HepG2 (cell line): ENCODE results near the gene KDM6B. TPM values are rescaled to one million over a fixed set of nuclear protein-coding genes. Genes with fewer than 3 reads are reported as not detected.
A peak's percentile ranks its signal among the peaks of the same experiment; 100 is the strongest.

Source experiments
- ARNT2 ChIP-seq: sonication (generic); formaldehyde crosslinking; IDR thresholded peaks from 2 replicates; pipeline ENCODE4 v1.8.0; 2022; ENCODE audit warnings: mild to moderate bottlenecking, low read depth, missing genetic modification reagents, moderate library complexity
- EED ChIP-seq: sonication (generic); formaldehyde crosslinking; IDR thresholded peaks from 2 replicates; pipeline ENCODE4 v1.5.0; 2020; ENCODE audit warnings: mild to moderate bottlenecking, missing genetic modification reagents
- HMG20A ChIP-seq: IDR thresholded peaks from 2 replicates; pipeline ENCODE4 v1.6.1; 2016; ENCODE audit warnings: borderline replicate concordance
- RXRB ChIP-seq: IDR thresholded peaks from 2 replicates; pipeline ENCODE4 v1.6.1; 2016; ENCODE audit warnings: borderline replicate concordance, missing genetic modification reagents, missing compliant biosample characterization
- TAF15 ChIP-seq: fragments of 200-400 bp; formaldehyde crosslinking; IDR thresholded peaks from one replicate; pipeline ENCODE4 v1.6.1; 2018; ENCODE audit warnings: mild to moderate bottlenecking, low read depth, low read length; ENCODE audit not compliant: poor library complexity, severe bottlenecking
- ZNF101 ChIP-seq: sonication (generic); formaldehyde crosslinking; IDR thresholded peaks from 2 replicates; pipeline ENCODE4 v1.4.0; 2020; ENCODE audit warnings: mild to moderate bottlenecking, low read depth, missing genetic modification reagents, borderline replicate concordance
- ZNF124 ChIP-seq: sonication (generic); formaldehyde crosslinking; IDR thresholded peaks from 2 replicates; pipeline ENCODE4 v1.4.0; 2020; ENCODE audit warnings: missing genetic modification reagents
- ZNF337 ChIP-seq: sonication (generic); formaldehyde crosslinking; IDR thresholded peaks from 2 replicates; pipeline ENCODE4 v1.5.1; 2020; ENCODE audit warnings: missing genetic modification reagents, low read depth, mild to moderate bottlenecking, borderline replicate concordance
- ZNF496 ChIP-seq: sonication (generic); formaldehyde crosslinking; IDR thresholded peaks from 2 replicates; pipeline ENCODE4 v1.8.1; 2023; ENCODE audit warnings: mild to moderate bottlenecking, moderate library complexity, missing genetic modification reagents; ENCODE audit not compliant: insufficient replicate concordance
- ZNF598 ChIP-seq: sonication (generic); formaldehyde crosslinking; IDR thresholded peaks from 2 replicates; pipeline ENCODE4 v1.5.1; 2020; ENCODE audit warnings: mild to moderate bottlenecking, missing genetic modification reagents, borderline replicate concordance
- ZNF615 ChIP-seq: sonication (generic); formaldehyde crosslinking; IDR thresholded peaks from 2 replicates; pipeline ENCODE4 v1.5.0; 2020; ENCODE audit warnings: mild to moderate bottlenecking, missing genetic modification reagents, borderline replicate concordance
- polyA plus RNA-seq, 8 experiments: library from polyadenylated mRNA; depleted of rRNA in 3 of 8; stranded (reverse) in 7 of 8; unstranded in 1 of 8; fragments of >200 nt; fragmentation: Illumina TruSeq in 4 of 8; extraction: Trizol in 4 of 8; gene quantifications; 2 replicates each; pipeline versions ENCODE4 v1.2.1 to v1.2.3, GENCODE V29; 2011 to 2016; ENCODE audit warnings: low read depth in 4 of 8, missing spikeins in 1 of 8, mixed read lengths in 1 of 8; ENCODE audit not compliant: insufficient read depth in 1 of 8
- total RNA-seq, 5 experiments: library from RNA; depleted of rRNA; stranded (reverse); fragments of >200 nt; fragmentation: Illumina TruSeq; extraction: Trizol; gene quantifications; 2 replicates each; pipeline ENCODE4 v1.2.3, GENCODE V29; 2016; ENCODE audit warnings: low read depth in 1 of 5
- TF ChIP-seq, protein P1 (sequence below): sonication (generic); formaldehyde crosslinking; conservative IDR thresholded peaks from 2 replicates; pipeline ENCODE4 v1.4.0; 2020; ENCODE audit warnings: missing genetic modification reagents
- TF ChIP-seq, protein P2 (sequence below): sonication (generic); formaldehyde crosslinking; IDR thresholded peaks from 2 replicates; pipeline ENCODE4 v1.4.0; 2020; ENCODE audit warnings: mild to moderate bottlenecking, missing genetic modification reagents
- TF ChIP-seq, protein P3 (sequence below): fragments of 450-650 bp; IDR thresholded peaks from 2 replicates; pipeline ENCODE4 v1.6.1; 2017; ENCODE audit warnings: mild to moderate bottlenecking
- TF ChIP-seq, protein P4 (sequence below): sonication (generic); formaldehyde crosslinking; IDR thresholded peaks from 2 replicates; pipeline ENCODE4 v1.4.0; 2020; ENCODE audit warnings: missing genetic modification reagents
- TF ChIP-seq, protein P5 (sequence below): sonication (generic); formaldehyde crosslinking; IDR thresholded peaks from 2 replicates; pipeline ENCODE4 v1.8.1; 2022; ENCODE audit warnings: mild to moderate bottlenecking, missing genetic modification reagents
- TF ChIP-seq, protein P6 (sequence below): sonication (generic); formaldehyde crosslinking; IDR thresholded peaks from 2 replicates; pipeline ENCODE4 v1.4.0; 2020; ENCODE audit warnings: missing genetic modification reagents; ENCODE audit errors: not compliant biosample characterization
- TF ChIP-seq, protein P7 (sequence below): IDR thresholded peaks from 2 replicates; pipeline ENCODE4 v1.6.1; 2018; ENCODE audit warnings: missing genetic modification reagents, mild to moderate bottlenecking, missing compliant biosample characterization

The KDM6B gene
- total and polyA plus RNA-seq, 2 of the 13 experiments (the other 11 are each of a cell fraction or from before 2014, with no cell fraction given): 1.3 to 2.1 TPM

DNA sequence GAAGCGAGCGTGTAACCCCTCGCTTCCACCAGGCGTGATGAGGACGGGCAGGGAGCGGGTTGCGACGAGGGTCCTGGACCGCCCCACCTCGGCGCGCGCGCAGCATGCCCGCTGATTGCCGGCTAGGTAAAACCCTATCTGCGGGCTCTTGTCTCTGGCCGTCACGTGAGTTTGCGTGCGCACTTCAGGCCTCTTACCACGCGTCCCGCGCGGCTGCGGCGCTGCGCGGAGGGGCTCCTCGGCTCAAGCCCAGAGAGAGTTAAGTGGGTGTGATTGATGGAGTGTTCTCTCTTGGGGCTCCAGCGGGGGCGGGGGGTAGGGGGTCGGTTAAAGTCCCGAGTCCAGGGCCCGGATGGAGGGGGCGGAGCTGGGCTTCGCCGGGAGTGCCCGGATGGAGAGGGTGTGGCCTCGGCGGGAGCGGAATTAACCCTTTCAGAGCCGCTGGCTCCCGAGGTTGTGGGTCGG, 7.9 kb downstream of the KDM6B start (continued):
- TF ChIP-seq, protein P1, sequence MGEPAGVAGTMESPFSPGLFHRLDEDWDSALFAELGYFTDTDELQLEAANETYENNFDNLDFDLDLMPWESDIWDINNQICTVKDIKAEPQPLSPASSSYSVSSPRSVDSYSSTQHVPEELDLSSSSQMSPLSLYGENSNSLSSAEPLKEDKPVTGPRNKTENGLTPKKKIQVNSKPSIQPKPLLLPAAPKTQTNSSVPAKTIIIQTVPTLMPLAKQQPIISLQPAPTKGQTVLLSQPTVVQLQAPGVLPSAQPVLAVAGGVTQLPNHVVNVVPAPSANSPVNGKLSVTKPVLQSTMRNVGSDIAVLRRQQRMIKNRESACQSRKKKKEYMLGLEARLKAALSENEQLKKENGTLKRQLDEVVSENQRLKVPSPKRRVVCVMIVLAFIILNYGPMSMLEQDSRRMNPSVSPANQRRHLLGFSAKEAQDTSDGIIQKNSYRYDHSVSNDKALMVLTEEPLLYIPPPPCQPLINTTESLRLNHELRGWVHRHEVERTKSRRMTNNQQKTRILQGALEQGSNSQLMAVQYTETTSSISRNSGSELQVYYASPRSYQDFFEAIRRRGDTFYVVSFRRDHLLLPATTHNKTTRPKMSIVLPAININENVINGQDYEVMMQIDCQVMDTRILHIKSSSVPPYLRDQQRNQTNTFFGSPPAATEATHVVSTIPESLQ (CRISPR knock-in tag): no peak
- no peak for TF ChIP-seq ZNF337 (CRISPR knock-in tag)
- TF ChIP-seq, protein P2, sequence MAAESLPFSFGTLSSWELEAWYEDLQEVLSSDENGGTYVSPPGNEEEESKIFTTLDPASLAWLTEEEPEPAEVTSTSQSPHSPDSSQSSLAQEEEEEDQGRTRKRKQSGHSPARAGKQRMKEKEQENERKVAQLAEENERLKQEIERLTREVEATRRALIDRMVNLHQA (CRISPR knock-in tag): no peak
- TF ChIP-seq RXRB (CRISPR knock-in tag): no peak
- no peak for TF ChIP-seq ARNT2 (CRISPR knock-in tag)
- TF ChIP-seq HMG20A (CRISPR knock-in tag): no peak
- no peak for TF ChIP-seq ZNF615 (CRISPR knock-in tag)
- TF ChIP-seq, protein P3, sequence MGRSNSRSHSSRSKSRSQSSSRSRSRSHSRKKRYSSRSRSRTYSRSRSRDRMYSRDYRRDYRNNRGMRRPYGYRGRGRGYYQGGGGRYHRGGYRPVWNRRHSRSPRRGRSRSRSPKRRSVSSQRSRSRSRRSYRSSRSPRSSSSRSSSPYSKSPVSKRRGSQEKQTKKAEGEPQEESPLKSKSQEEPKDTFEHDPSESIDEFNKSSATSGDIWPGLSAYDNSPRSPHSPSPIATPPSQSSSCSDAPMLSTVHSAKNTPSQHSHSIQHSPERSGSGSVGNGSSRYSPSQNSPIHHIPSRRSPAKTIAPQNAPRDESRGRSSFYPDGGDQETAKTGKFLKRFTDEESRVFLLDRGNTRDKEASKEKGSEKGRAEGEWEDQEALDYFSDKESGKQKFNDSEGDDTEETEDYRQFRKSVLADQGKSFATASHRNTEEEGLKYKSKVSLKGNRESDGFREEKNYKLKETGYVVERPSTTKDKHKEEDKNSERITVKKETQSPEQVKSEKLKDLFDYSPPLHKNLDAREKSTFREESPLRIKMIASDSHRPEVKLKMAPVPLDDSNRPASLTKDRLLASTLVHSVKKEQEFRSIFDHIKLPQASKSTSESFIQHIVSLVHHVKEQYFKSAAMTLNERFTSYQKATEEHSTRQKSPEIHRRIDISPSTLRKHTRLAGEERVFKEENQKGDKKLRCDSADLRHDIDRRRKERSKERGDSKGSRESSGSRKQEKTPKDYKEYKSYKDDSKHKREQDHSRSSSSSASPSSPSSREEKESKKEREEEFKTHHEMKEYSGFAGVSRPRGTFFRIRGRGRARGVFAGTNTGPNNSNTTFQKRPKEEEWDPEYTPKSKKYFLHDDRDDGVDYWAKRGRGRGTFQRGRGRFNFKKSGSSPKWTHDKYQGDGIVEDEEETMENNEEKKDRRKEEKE: no peak
- no peak for TF ChIP-seq ZNF101 (CRISPR knock-in tag)
- TF ChIP-seq, protein P4, sequence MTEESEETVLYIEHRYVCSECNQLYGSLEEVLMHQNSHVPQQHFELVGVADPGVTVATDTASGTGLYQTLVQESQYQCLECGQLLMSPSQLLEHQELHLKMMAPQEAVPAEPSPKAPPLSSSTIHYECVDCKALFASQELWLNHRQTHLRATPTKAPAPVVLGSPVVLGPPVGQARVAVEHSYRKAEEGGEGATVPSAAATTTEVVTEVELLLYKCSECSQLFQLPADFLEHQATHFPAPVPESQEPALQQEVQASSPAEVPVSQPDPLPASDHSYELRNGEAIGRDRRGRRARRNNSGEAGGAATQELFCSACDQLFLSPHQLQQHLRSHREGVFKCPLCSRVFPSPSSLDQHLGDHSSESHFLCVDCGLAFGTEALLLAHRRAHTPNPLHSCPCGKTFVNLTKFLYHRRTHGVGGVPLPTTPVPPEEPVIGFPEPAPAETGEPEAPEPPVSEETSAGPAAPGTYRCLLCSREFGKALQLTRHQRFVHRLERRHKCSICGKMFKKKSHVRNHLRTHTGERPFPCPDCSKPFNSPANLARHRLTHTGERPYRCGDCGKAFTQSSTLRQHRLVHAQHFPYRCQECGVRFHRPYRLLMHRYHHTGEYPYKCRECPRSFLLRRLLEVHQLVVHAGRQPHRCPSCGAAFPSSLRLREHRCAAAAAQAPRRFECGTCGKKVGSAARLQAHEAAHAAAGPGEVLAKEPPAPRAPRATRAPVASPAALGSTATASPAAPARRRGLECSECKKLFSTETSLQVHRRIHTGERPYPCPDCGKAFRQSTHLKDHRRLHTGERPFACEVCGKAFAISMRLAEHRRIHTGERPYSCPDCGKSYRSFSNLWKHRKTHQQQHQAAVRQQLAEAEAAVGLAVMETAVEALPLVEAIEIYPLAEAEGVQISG (CRISPR knock-in tag): peak; percentile 51; the same call in 1 of the 2 replicates
- TF ChIP-seq, protein P5, sequence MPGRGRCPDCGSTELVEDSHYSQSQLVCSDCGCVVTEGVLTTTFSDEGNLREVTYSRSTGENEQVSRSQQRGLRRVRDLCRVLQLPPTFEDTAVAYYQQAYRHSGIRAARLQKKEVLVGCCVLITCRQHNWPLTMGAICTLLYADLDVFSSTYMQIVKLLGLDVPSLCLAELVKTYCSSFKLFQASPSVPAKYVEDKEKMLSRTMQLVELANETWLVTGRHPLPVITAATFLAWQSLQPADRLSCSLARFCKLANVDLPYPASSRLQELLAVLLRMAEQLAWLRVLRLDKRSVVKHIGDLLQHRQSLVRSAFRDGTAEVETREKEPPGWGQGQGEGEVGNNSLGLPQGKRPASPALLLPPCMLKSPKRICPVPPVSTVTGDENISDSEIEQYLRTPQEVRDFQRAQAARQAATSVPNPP (CRISPR knock-in tag): no peak
- TF ChIP-seq, protein P6, sequence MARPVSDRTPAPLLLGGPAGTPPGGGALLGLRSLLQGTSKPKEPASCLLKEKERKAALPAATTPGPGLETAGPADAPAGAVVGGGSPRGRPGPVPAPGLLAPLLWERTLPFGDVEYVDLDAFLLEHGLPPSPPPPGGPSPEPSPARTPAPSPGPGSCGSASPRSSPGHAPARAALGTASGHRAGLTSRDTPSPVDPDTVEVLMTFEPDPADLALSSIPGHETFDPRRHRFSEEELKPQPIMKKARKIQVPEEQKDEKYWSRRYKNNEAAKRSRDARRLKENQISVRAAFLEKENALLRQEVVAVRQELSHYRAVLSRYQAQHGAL: no peak
- TF ChIP-seq ZNF598: no peak
- TF ChIP-seq, protein P7, sequence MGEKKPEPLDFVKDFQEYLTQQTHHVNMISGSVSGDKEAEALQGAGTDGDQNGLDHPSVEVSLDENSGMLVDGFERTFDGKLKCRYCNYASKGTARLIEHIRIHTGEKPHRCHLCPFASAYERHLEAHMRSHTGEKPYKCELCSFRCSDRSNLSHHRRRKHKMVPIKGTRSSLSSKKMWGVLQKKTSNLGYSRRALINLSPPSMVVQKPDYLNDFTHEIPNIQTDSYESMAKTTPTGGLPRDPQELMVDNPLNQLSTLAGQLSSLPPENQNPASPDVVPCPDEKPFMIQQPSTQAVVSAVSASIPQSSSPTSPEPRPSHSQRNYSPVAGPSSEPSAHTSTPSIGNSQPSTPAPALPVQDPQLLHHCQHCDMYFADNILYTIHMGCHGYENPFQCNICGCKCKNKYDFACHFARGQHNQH (CRISPR knock-in tag): 0 out of 2 replicates have a peak, but pooled peaks have one; percentile 15
- TF ChIP-seq TAF15: no peak
- TF ChIP-seq ZNF124 (CRISPR knock-in tag): no peak
- no peak for TF ChIP-seq EED (CRISPR knock-in tag)
- no peak for TF ChIP-seq ZNF496 (CRISPR knock-in tag)
